Right cardiac atrium (tissue), 5 donors: ENCODE data around the gene DVL3. TPM values are rescaled to one million over a fixed set of nuclear protein-coding genes. Genes with fewer than 3 reads are reported as not detected.

ENCODE experiments used
- ATAC-seq, 2 donors: fragments of 200-7000 bp; cut with Tn5 transposase; one replicate each; pipeline versions ENCODE4 v1.8.0 to v1.9.1; 2020; ENCODE audit warnings: moderate library complexity in 2 of 2, mild to moderate bottlenecking in 1 of 2
- DNase-seq, 3 donors: peaks; one replicate each; pipeline ENCODE4 v3.0.0-alpha.2; 2020
- H3K27ac ChIP-seq: one replicate; pipeline ENCODE4 v1.5.1; 2013; ENCODE audit warnings: mild to moderate bottlenecking, low read length, control low read depth, moderate library complexity
- H3K27me3 ChIP-seq: one replicate; pipeline ENCODE4 v1.6.1; 2013; ENCODE audit not compliant: control insufficient read depth, insufficient read depth
- H3K4me1 ChIP-seq: one replicate; pipeline ENCODE4 v1.6.1; 2013; ENCODE audit warnings: low read length; ENCODE audit not compliant: control insufficient read depth, insufficient read depth
- H3K4me3 ChIP-seq: one replicate; pipeline ENCODE4 v1.5.1; 2013; ENCODE audit warnings: low read length, control low read depth
- H3K9me3 ChIP-seq: one replicate; pipeline ENCODE4 v1.6.1; 2013; ENCODE audit warnings: low read length; ENCODE audit not compliant: control insufficient read depth
- WGBS: extraction: QIAGEN DNeasy Blood & Tissue Kit; methylation state at CpG from one replicate; pipeline ENCODE4 v1.1.7; 2013; 5-methylcytosine and 5-hydroxymethylcytosine counted together
- intact Hi-C, 4 donors: fragments of 100-400 bp; cut with DNase I; formaldehyde crosslinking; loops; one replicate each; pipeline versions ENCODE4 v1.11.0 to v1.14.0; 2022 to 2023
- polyA plus RNA-seq: library from polyadenylated mRNA; stranded (reverse); fragments of 200-250 nt; gene quantifications from one replicate; pipeline ENCODE4 v1.2.3, GENCODE V29; 2013
- total RNA-seq, 4 donors: library from RNA; stranded (reverse); fragmentation: NEBNext Ultra II Directional; extraction: Animal tissue kit (Norgen Biotek cat#: 25700); gene quantifications; one replicate each; pipeline ENCODE4 v1.2.1, GENCODE V29; 2021
- donor health status: healthy with polysubstance abuse.
- donor health status: DM: no; HTN: yes; CAD: no.
- donor health status: DM: no; HTN: no; CAD: no.
- donor health status: DM: no; HTN: yes; CAD: no; lungs with severe emphysema.
- donor health status: DM: yes; HTN: yes; CAD: no.

DVL3 gene
- total and polyA plus RNA-seq, 5 donors = 39.8 to 67.4 (median 65.0) TPM

DNA sequence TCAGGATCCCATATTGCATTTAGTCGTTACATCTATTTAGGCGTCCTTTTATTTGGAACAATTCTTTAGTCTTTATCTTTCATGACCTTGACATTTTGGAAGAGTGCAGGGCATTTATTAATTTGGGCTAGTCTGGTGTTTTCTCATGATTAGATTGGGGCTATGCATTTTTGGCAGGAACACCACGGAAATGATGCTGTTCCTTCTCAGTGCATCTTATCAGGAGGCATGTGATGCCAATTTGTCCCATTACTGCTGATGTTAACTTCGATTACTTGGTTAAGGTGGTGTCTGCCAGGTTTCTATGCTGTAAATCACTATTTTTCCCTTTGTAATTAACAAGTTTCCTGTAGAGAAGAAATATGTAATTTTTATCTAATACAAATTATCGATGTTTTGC, 56.1 kb downstream of the DVL3 start:
- intact Hi-C loops = no loop called here
- H3K4me3 ChIP-seq = no peak overlapping the region
- H3K4me1 ChIP-seq = no peaks in the 10 kb centered on the region
- H3K27me3 ChIP-seq = no peaks in the 10 kb centered on the region
- 54% methylated on average over 5 of the region's 5 CpGs for WGBS
- no peak for DNase-seq
- H3K27ac ChIP-seq = no peak overlapping the region
- ATAC-seq = no peak
- H3K9me3 ChIP-seq = no peaks in the 10 kb centered on the region

DNA sequence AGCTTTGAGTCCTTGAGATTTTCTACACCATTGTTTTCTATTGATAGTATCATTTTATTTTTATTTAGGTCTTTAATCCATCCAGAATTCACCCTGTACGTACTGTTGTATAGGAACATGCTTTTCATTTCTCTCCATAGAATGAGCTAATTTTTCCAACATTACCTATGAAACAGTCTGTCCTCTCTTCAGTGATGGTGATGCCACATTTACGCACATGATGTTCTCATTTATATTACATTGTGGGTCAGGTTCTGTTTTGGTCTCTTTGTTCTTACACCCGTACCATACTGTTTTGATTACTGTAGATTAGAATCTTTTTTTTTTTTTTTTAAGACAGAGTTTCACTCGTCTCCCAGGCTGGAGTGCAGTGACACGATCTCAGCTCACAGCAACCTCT, 56.5 kb downstream of the DVL3 start:
- Histone ChIP-seq H3K27ac (no peak overlapping the region), H3K4me1 (no peaks in the 10 kb centered on the region), H3K27me3 (no peaks in the 10 kb centered on the region), H3K9me3 (no peaks in the 10 kb centered on the region), H3K4me3 (no peak overlapping the region)
- DNase-seq (no peak), ATAC-seq (no peak)
- 73% methylated on average over 5 of the region's 5 CpGs for WGBS
- intact Hi-C loops = no loop called here

DNA sequence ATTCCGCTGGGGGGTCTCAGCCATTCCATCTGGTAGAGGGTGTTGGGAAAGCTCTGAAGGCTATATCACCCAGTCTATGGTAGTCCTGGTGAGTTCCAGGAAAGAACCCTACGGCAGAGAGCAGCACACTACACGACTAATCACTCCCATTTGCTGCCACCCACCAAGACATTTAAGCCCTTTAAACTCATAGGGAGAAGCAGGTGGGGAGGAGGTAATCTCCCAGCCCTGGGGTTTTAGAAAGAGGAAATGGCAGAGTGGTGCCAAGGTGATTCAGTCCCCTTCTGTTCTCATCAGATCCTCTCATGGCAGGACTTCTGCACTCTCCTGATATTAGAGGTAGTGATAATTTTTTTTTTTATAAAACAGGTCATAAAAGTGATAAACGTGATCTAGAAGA, 63.6 kb downstream of the DVL3 start:
- H3K4me3 ChIP-seq = no peak overlapping the region
- DNase-seq (no peak), ATAC-seq (no peak)
- H3K9me3 ChIP-seq = no peaks in the 10 kb centered on the region
- WGBS = 49% methylated on average over 4 of the region's 4 CpGs
- no peaks in the 10 kb centered on the region for H3K4me1 ChIP-seq
- H3K27me3 ChIP-seq = no peaks in the 10 kb centered on the region
- H3K27ac ChIP-seq = no peak overlapping the region
- intact Hi-C loops = no loop called here

GRCh38 chr3:184222521-184222920, 67.3 kb downstream of the DVL3 start:
- H3K27me3 ChIP-seq = no peaks in the 10 kb centered on the region
- WGBS = 84% methylated on average over 3 of the region's 3 CpGs
- DNase-seq = no peak

More at GRCh38 chr3:184222521-184222920, 67.3 kb downstream of the DVL3 start:
- Histone ChIP-seq H3K9me3 (no peaks in the 10 kb centered on the region), H3K4me1 (no peaks in the 10 kb centered on the region), H3K27ac (no peak overlapping the region), H3K4me3 (no peak overlapping the region)
- ATAC-seq = no peak
- intact Hi-C loops = loop anchor here in 1 of 4 donors (10.0 kb wide), 1 partner anchor 72 kb away; the partner anchor contains the start of gene PSMD2

Other genes starting within 250 kb of the DVL3 start
- gene ABCC5, start 137.5 kb upstream of the DVL3 start, total RNA-seq = 10 to 100 TPM; 43.5 to 60.7 (median 52.7) TPM
- gene ABCC5, start 137.5 kb upstream of the DVL3 start, polyA plus RNA-seq = 28.9 TPM
- not detected for gene HTR3D, start 123.6 kb upstream of the DVL3 start, total RNA-seq
- gene HTR3D, start 123.6 kb upstream of the DVL3 start, polyA plus RNA-seq = not detected
- not detected for gene HTR3C, start 102.3 kb upstream of the DVL3 start, total RNA-seq
- gene HTR3C, start 102.3 kb upstream of the DVL3 start, polyA plus RNA-seq = not detected
- gene HTR3E, start 58.3 kb upstream of the DVL3 start, total RNA-seq = not detected
- gene HTR3E, start 58.3 kb upstream of the DVL3 start, polyA plus RNA-seq = not detected
- gene EIF2B5, start 20.0 kb upstream of the DVL3 start, total RNA-seq = 10 to 100 TPM; 30.8 to 34.5 (median 33.0) TPM
- 28.3 TPM for gene EIF2B5, start 20.0 kb upstream of the DVL3 start, polyA plus RNA-seq
- gene AP2M1, start 19.5 kb downstream of the DVL3 start, total RNA-seq = 100 to 1,000 TPM; 271 to 340 (median 329) TPM
- gene AP2M1, start 19.5 kb downstream of the DVL3 start, polyA plus RNA-seq = 330 TPM
- 10 to 100 TPM; 59.2 to 72.9 (median 63.5) TPM for gene ABCF3, start 30.8 kb downstream of the DVL3 start, total RNA-seq
- 50.9 TPM for gene ABCF3, start 30.8 kb downstream of the DVL3 start, polyA plus RNA-seq
- gene VWA5B2, start 74.2 kb downstream of the DVL3 start, total RNA-seq = not detected
- gene VWA5B2, start 74.2 kb downstream of the DVL3 start, polyA plus RNA-seq = 0.07 TPM
- gene ALG3, start 93.6 kb downstream of the DVL3 start, total RNA-seq = 10 to 100 TPM; 17.3 to 23.3 (median 21.6) TPM
- gene ALG3, start 93.6 kb downstream of the DVL3 start, polyA plus RNA-seq = 19.3 TPM
- 1 to 10 TPM; 1.1 to 1.8 (median 1.3) TPM for gene EEF1AKMT4, start 94.3 kb downstream of the DVL3 start, total RNA-seq
- gene EEF1AKMT4, start 94.3 kb downstream of the DVL3 start, polyA plus RNA-seq = 1.7 TPM
- under 1 TPM in 1 of 4 donors, not detected in 3; 0.50 TPM for gene CAMK2N2, start 106.2 kb downstream of the DVL3 start, total RNA-seq
- 0.07 TPM for gene CAMK2N2, start 106.2 kb downstream of the DVL3 start, polyA plus RNA-seq
- gene ECE2, start 120.6 kb downstream of the DVL3 start, total RNA-seq = 1 to 10 TPM; 1.2 to 6.6 (median 3.6) TPM
- 2.6 TPM for gene ECE2, start 120.6 kb downstream of the DVL3 start, polyA plus RNA-seq
- 100 to 1,000 TPM; 198 to 230 (median 227) TPM for gene PSMD2, start 143.9 kb downstream of the DVL3 start, total RNA-seq
- 161 TPM for gene PSMD2, start 143.9 kb downstream of the DVL3 start, polyA plus RNA-seq
- 100 to 1,000 TPM; 215 to 301 (median 245) TPM for gene EIF4G1, start 159.2 kb downstream of the DVL3 start, total RNA-seq
- 203 TPM for gene EIF4G1, start 159.2 kb downstream of the DVL3 start, polyA plus RNA-seq
- 10 to 100 TPM; 26.5 to 41.1 (median 33.6) TPM for gene FAM131A, start 182.2 kb downstream of the DVL3 start, total RNA-seq
- 34.3 TPM for gene FAM131A, start 182.2 kb downstream of the DVL3 start, polyA plus RNA-seq
- 1 to 10 TPM; 2.0 to 4.9 (median 3.6) TPM for gene CLCN2, start 206.2 kb downstream of the DVL3 start, total RNA-seq
- 2.7 TPM for gene CLCN2, start 206.2 kb downstream of the DVL3 start, polyA plus RNA-seq
- gene POLR2H, start 206.3 kb downstream of the DVL3 start, total RNA-seq = 10 to 100 TPM; 24.4 to 32.9 (median 30.1) TPM
- 37.6 TPM for gene POLR2H, start 206.3 kb downstream of the DVL3 start, polyA plus RNA-seq
- gene THPO, start 222.8 kb downstream of the DVL3 start, total RNA-seq = under 1 TPM; 0.23 to 0.47 (median 0.29) TPM
- gene THPO, start 222.8 kb downstream of the DVL3 start, polyA plus RNA-seq = 0.34 TPM
- 10 to 100 TPM in 3 of 4 donors, 1 to 10 TPM in 1; 8.6 to 11.3 (median 10.4) TPM for gene CHRD, start 224.7 kb downstream of the DVL3 start, total RNA-seq
- 12.1 TPM for gene CHRD, start 224.7 kb downstream of the DVL3 start, polyA plus RNA-seq